IPS DF 19.7 (cell line): ENCODE results near the gene LYST.

Experiments used
- DNase-seq: peaks from one replicate; pipeline ENCODE4 v3.0.0-alpha.2; 2013; ENCODE audit warnings: low read depth, low spot score

The LYST gene

DNA sequence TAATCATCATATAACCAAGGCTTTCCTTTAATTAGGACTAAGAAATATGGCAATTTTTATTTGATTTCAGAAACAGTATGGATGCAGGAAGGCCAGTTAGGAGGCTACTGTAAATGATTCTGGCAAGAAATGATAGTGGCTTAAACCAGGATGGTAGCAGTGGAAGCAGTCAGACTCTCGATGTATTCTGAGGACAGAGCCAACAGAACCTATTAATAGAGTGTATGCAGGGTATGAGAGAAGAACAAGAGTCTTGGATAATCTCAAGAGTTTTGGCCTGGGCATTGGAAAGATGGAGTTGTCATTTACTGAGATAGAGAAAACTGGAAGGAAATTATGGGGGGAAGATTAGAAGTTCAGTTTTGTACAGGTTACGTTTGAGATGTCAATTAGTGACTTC, 143.8 kb downstream of the LYST start:
- no peak for DNase-seq

- no peak for DNase-seq
These were observed 144.7 kb downstream of the LYST start for GRCh38 chr1:235721982-235722381.

- no peak for DNase-seq
These were observed 146.2 kb downstream of the LYST start for GRCh38 chr1:235720544-235720943.

- no peak for DNase-seq
These were observed 152.4 kb downstream of the LYST start for GRCh38 chr1:235714205-235714897.

DNA sequence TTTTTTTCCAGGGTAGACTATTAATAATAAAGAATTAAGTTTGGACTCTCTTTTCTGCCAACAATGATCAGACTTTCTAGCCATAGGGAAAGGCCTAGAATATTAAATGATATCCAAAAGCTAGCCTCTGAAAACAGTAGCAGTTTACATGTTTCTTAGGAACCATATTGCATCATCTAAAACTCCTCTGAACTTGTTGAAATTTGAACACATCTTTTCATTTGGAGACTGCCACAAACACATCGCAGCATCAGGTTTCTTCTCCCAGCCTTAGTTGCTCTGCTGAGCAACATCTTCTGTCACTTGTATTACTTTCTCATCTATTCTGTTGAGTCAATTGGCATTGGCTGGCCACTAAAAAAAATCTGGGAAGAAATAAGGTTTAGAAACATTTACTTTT, 153.9 kb downstream of the LYST start:
- no peak for DNase-seq

- DNase-seq: no peak
These were observed 156.0 kb downstream of the LYST start for GRCh38 chr1:235710687-235711086.

- no peak for DNase-seq
These were observed 157.7 kb downstream of the LYST start for GRCh38 chr1:235709018-235709417.

- DNase-seq: no peak
These were observed 158.2 kb downstream of the LYST start for GRCh38 chr1:235708390-235708962.

GRCh38 chr1:235703506-235703905, 163.2 kb downstream of the LYST start:
- DNase-seq: no peak

DNA sequence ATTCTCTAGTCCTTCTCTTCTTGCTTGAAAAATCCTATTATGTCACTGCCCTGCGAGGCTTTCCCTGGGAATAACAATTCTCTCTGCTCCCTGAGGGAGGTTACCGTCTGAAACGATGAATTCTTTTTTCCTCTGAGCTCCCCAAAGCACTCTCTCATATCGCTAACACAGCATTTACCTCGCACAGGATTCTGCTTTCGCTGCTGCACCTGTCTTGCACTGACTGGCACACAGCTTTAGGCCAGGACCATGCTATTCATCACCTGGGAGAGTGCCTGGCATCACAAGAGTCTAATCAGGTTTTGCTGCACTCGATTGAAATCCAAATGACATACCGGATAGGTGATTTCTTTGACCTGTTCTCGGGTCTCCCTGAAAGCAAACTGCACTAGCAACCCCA, 164.3 kb downstream of the LYST start:
- DNase-seq: no peak

- no peak for DNase-seq
These were observed 169.2 kb downstream of the LYST start for GRCh38 chr1:235697508-235697907.

- no peak for DNase-seq
These were observed 177.3 kb downstream of the LYST start for GRCh38 chr1:235689356-235689755.

DNA sequence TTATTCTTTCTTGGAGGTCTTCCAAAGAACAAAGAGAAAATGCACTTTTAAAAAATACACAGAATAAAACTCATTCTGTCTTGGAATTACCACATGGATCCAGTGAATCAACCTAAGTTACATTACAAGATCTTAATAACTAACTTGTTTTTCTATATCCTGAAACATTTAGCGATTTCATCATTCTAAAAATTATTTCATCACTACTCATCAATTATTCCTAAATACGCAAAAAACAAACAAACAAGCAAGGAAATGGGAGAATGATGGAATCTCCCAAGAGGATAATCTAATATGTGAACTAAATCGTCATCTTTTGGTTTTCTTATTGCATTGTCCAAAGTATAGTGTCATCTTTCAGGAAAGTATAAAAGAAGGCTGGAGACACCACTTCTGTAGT, 178.6 kb downstream of the LYST start:
- DNase-seq: no peak

DNA sequence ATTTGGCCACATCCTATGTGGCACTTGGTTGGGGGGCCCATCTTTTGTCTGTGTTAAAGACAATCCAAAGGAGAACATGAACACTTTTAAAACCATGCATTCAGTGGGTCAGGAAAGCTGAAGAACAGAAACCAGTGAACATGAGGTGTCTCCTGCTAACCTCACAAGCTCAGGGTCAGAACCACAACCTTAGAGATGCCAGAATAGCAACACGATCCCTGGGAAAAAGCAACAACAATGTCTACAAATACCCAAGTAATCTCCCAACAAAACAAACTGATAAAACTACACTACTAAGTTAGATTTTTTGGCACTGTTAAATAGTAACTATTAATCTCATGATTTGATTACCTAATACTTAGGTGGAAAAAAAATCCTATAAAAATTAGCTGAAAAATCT, 183.1 kb downstream of the LYST start:
- no peak for DNase-seq

DNA sequence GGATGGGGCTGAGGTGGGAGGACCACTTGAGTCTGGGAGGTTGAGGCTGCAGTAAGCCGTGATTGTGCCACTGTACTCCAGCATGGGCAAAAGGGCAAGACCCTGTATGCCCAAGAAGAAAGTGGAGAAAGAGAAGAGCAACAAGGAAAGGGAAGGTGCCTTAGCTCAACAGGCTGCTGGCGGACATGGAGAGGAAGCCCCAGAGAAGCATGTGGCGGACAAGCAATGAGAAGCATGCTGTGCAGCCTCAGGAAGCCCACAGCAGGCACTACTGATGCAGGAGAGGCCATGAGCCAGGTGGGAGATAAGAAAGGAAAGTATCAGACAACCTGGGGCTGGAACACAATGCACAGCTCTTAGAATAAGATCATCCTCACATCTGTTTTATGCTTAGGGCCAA, 184.5 kb downstream of the LYST start:
- no peak for DNase-seq

DNA sequence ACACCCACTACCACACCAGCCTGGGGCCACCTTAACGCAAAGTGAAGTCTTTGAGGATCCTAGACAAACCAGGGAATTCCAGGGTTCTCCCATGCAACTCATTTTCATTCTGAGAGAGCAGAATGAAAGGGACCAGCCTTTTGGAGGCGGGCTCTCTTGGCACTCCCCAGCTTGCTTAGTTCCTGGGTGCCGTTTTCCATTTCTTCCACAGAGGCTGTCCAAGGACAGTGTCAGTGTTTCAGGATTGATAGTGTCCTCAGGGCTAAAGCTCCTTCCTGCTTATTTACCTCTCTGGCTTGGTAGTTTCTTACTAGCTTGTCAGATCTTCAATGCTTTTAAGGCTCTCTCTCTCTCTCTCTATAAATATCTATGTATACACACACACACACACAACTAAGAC, 187.1 kb downstream of the LYST start:
- DNase-seq: no peak

- DNase-seq: no peak
These were observed 187.7 kb downstream of the LYST start for GRCh38 chr1:235679005-235679404.

DNA sequence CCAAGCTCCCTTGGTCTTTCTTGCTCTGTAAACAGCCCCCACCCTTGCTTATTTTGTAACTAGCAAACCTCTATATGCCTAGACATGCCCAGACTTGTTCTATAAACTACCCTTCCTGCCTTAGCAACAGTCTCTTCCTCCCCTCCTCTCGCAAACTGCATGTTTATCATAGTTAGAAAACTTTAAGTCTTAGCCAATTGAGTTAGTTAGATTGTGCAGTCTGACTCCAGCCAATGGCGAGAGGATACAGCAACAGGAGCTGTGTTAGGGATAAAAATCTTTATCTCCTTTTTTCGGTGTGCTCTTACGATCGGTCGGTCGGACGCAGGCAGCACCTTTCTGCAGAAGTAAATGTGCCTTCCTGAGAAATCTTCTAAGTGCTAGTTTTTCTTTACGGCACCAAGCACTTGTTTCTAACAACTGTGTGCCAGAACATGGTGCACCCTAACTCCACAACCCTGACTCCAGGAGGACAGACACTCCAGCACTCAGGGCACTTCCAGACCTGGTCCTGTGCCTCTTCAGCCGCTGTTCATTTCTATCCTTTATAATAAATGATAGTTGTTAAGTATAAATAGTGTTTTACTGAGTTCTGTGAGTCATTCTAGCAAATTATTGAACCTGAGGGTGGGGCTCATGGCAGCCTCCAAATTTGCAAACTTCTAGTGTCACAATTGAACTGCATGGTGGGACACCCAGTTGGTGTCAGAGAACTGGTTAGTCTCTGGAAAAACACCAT, 191.4 kb downstream of the LYST start:
- DNase-seq: no peak

DNA sequence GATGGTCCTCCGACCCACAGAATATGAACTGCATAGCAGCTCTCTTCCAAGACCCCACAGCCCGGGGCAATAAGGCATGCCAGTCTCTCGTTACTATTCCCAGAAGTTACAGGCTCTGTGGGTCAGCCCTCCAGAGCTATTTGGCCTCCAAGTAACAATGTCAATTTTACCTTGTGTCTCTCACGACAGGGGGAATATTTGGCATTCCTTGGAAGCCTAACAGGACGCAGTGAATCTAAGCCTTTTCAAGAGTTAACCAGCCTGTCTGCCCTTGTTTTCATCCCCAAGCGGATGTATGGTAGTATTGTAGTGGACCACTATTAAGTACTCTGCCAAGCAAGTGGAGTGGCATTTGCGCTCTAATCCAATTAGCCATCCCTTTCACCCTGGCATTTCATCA, 192.7 kb downstream of the LYST start:
- DNase-seq: no peak

DNA sequence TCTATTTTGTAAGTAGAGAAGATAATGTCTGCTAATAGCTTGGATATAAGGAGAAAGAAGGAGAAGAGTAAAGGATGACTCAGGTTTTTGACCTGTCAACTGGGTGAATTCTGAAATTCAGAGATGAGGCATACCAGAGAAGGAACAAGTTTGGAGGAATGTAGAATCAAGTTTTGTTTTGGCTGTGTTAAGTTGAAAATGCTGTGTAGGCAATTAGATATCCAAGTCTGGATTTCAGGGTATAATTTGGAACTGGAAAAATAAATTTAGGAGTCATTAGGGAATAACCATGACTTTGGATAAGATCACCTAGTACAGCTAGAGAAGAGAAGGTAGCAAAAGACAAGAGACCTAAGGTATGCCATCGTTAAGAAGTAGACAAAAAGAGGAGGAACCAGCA, 194.7 kb downstream of the LYST start:
- DNase-seq: no peak

DNA sequence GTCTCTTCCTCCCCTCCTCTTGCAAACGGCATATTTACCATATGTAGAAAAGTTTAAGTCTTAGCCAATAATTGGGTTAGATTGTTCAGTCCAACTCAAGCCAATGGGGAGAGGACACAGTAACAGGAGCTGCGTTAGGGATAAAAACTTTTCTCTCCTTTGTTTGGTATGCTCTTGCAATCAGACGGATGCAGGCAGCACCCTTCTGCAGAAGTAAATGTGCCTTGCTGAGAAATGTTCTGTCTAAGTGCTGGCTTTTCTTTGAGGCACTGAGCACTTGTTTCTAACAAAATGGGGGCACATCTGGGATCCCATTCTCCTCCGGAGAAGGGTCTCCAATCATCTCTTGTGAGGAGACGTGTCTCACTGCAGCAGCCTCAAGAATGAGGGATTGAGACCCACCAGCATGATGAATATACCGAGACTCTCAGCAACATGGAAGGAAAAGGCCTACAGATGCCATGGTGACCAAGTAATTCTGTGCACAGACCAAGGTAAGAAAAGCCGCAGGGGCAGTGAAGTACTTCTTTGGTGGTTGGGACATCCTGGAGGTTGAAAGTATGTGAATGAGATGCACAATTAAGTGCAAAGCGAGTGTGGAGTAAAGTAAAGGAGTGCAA, 196.4 kb downstream of the LYST start:
- DNase-seq: no peak

- DNase-seq: no peak
These were observed 197.4 kb downstream of the LYST start for GRCh38 chr1:235669277-235669676.

- no peak for DNase-seq
These were observed 203.1 kb downstream of the LYST start for GRCh38 chr1:235663628-235664027.
